Choroid plexus epithelial cell (primary cell): Measurements from ENCODE around the gene RAI1.

Experiments
- DNase-seq: peaks from one replicate; pipeline ENCODE4 v3.0.0-alpha.2; 2010; ENCODE audit warnings: low read depth
- H3K4me3 ChIP-seq: 2 replicates; pipeline ENCODE4 v1.5.1; 2011; ENCODE audit warnings: low read depth, mild to moderate bottlenecking, control low read depth, low read length, moderate library complexity
- TF ChIP-seq, protein P1 (sequence below): conservative IDR thresholded peaks from 2 replicates; pipeline ENCODE4 v1.5.1; 2011; ENCODE audit warnings: low read depth, mild to moderate bottlenecking, control low read depth, inconsistent platforms, low read length, moderate library complexity

RAI1 gene

DNA sequence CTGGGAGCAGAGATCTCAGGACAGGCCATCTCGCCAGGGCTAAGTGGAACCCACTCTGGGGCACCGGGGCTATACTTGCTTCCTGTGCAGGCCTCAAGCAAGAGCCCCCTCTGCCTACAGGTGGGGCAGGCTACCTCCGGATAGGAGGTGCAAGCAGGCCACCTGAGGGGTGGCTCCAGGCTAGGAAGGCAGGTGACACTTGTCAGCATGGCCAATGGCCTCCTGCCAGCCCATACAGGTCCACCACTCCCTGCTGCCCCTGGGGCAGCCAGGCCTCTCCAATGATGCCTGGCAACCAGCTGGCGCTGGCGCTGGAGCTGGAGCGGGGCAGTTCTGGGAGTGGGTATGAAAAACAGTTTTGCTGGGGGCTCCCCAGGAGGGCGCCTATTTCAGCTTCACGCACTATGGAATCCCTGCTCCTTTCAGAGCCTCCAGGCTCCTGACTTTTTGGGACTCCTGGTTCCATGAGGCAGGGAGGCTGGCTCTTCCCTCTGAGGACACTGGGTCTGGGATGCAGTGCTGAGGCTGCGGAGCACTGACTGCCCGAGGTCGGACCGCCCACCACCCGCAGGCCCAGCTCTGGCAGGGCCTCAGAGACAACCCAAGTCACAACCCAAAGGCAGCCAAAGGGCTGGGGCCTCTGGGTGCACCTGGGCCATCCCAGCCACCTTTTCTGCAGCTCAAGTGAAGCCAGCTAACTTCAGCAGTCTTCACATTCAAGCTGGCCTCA is 164.0 kb downstream of the RAI1 start:
- no peak for DNase-seq
- TF ChIP-seq, protein P1, sequence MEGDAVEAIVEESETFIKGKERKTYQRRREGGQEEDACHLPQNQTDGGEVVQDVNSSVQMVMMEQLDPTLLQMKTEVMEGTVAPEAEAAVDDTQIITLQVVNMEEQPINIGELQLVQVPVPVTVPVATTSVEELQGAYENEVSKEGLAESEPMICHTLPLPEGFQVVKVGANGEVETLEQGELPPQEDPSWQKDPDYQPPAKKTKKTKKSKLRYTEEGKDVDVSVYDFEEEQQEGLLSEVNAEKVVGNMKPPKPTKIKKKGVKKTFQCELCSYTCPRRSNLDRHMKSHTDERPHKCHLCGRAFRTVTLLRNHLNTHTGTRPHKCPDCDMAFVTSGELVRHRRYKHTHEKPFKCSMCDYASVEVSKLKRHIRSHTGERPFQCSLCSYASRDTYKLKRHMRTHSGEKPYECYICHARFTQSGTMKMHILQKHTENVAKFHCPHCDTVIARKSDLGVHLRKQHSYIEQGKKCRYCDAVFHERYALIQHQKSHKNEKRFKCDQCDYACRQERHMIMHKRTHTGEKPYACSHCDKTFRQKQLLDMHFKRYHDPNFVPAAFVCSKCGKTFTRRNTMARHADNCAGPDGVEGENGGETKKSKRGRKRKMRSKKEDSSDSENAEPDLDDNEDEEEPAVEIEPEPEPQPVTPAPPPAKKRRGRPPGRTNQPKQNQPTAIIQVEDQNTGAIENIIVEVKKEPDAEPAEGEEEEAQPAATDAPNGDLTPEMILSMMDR = no peak
- no peak overlapping the region for H3K4me3 ChIP-seq

DNA sequence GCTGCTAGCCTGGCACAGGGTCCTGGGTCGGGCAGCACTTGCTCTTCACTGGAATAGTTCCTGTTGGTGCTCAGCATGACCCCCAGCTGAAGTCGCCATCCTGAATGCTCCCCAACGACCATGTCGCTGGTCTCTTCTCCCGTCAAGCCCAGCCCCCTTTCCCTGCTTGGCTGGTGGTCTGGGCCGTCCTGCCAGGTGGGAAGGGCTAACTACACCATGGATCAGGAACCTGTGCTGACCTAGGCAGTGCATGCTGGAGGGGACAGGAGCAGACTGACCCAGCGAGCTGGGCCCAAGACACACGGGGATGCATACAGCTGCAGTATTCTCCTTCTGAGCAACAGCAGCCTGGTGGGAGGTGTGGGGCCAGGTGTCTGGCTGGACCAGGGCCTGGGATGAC is 164.7 kb downstream of the RAI1 start:
- no peak for DNase-seq
- TF ChIP-seq, protein P1 = no peak
- H3K4me3 ChIP-seq = no peak overlapping the region

DNA sequence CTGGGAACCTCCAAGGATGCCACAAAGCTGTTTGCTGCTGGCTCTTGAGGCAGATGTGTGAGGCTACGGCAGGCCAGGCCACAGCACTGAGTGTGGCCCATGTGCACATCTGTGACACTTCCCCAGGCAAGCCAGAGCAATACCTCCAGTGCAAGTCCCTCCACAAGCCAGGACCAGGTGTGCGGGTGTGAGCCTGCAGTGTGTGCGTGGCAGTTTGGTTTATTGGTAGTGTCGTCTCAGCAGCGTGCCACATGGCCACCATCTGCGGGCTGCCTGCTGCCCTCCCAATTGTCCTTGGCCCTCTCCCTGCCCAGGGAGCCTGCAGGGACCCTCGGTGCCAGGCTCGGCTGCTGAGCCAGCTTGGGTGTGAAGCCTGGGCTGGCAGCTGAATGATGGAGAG is 165.4 kb downstream of the RAI1 start:
- H3K4me3 ChIP-seq = no peak overlapping the region
- no peak for DNase-seq
- TF ChIP-seq, protein P1 = no peak

DNA sequence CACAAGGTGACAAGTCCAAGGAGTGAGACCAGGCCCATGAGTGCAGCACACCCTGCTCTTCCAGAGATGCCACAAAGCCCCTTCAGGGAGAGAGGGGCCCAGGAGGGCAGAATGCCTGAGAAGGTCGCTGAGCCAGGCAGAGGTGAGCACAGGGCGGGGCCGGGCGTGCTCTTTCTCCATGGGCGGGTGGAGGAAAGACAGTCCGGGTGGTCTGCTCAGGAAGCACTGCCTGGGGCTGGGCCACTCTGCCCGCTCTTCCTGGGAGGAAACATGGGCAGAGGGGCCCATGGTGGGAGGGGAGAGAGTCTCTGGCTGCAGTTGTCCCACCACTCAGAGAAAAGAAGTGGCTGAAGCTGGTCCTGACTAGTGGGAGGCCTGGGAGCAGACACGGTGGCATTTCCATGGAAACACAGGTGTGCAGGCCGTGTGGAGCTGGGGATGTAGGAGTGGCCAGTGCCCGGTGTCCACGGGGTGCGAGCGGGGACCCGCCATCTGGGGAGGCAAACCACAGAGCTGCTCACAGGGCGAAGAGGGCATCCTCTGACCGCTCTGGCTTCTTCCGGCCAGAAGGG is 165.9 kb downstream of the RAI1 start:
- no peak for DNase-seq
- H3K4me3 ChIP-seq = no peak overlapping the region
- TF ChIP-seq, protein P1 = no peak

DNA sequence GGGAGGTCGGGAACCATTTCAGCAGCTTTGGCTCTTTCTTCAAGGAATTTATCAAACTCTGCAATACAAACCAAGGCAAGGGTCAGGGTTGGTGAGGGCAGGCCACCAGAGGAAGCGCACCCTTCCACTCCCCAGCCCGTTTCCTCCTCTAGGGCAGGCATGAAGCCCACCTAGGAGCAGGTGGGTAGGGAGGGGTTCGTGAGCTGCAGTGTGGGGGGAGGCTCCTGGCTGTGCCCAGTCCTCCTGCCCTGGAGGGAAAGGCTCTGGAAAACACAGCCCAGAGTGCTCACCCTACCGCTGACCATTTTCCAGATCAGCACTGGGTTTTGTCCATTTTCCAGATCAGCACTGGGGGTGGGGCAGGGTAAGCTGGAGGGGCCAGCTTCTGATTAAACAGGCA is 166.5 kb downstream of the RAI1 start:
- TF ChIP-seq, protein P1 = no peak
- H3K4me3 ChIP-seq = no peak overlapping the region
- DNase-seq = no peak

DNA sequence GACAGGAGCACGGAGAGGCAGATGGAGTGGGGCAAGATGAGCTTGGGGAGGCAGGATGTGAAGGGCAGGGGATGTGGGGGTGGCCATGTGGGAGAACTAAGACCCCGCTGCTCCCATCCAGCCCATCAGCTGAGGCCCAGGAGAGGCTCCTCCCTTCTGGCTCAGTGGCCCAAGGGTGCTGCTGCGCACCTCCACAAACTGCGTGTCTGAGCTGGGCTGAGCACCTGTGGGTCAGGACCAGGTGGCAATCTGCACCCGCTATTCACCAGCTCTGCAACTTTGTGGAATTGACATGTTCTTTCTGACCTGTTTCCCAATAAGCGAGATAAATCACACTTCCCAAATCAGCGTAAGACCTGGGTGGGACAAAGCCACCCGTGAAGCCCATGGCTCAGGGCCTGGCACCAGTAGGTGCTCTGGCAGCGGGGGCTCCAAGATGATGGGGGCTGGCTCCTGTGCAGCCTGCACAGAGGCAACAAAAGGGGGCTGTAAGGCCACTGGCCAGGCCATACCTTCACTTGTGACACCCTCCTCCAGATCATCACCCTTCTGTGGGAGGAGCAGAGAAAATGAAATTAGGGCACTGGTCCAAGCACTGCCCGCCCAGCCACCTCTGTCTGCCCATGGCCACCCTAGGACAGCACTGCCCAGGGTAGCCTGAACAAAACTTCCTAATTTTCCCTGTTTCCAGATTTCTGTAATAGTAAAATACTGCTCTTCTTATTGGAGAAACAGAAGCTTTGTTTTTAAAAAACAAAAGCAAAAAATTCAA is 167.2 kb downstream of the RAI1 start:
- no peak overlapping the region for H3K4me3 ChIP-seq
- no peak for DNase-seq
- TF ChIP-seq, protein P1 = no peak
